H9 (cell line): ENCODE measurements around the gene SRM. TPM values are rescaled to one million over a fixed set of nuclear protein-coding genes. Genes with fewer than 3 reads are reported as not detected.

ENCODE experiments used
- DNase-seq: peaks from one replicate; pipeline ENCODE4 v3.0.0-alpha.2; 2017
- H2AFZ ChIP-seq: one replicate; pipeline ENCODE4 v1.6.1; 2013; ENCODE audit warnings: mild to moderate bottlenecking, low read length, control low read depth, moderate library complexity
- H2AK5ac ChIP-seq: 2 replicates; pipeline ENCODE4 v1.6.1; 2013; ENCODE audit warnings: low read length, control low read depth, mixed read lengths; ENCODE audit not compliant: insufficient read length
- H2BK120ac ChIP-seq: one replicate; pipeline ENCODE4 v1.6.1; 2013; ENCODE audit warnings: low read depth, mild to moderate bottlenecking, low read length, control low read depth, inconsistent platforms; ENCODE audit not compliant: poor library complexity, severe bottlenecking
- H2BK12ac ChIP-seq: 2 replicates; pipeline ENCODE4 v1.6.1; 2013; ENCODE audit warnings: low read length, control low read depth, mixed read lengths, low read depth; ENCODE audit not compliant: insufficient read length
- H2BK15ac ChIP-seq: 2 replicates; pipeline ENCODE4 v1.6.1; 2013; ENCODE audit warnings: low read depth, low read length, control low read depth
- H2BK20ac ChIP-seq: one replicate; pipeline ENCODE4 v1.6.1; 2013; ENCODE audit warnings: low read depth, mild to moderate bottlenecking, low read length, control low read depth, inconsistent platforms; ENCODE audit not compliant: poor library complexity, severe bottlenecking
- H2BK5ac ChIP-seq: 2 replicates; pipeline ENCODE4 v1.6.1; 2013; ENCODE audit warnings: low read length, control low read depth, mixed read lengths; ENCODE audit not compliant: insufficient read length
- H3K14ac ChIP-seq: 2 replicates; pipeline ENCODE4 v1.6.1; 2013; ENCODE audit warnings: low read length, control low read depth; ENCODE audit not compliant: insufficient read depth
- H3K18ac ChIP-seq: 2 replicates; pipeline ENCODE4 v1.6.1; 2013; ENCODE audit warnings: low read depth, mild to moderate bottlenecking, mixed read lengths, low read length, control low read depth; ENCODE audit not compliant: insufficient read length
- H3K23ac ChIP-seq: 2 replicates; pipeline ENCODE4 v1.6.1; 2013; ENCODE audit warnings: low read length, control low read depth, mixed read lengths, low read depth; ENCODE audit not compliant: insufficient read length
- H3K23me2 ChIP-seq: 2 replicates; pipeline ENCODE4 v1.6.1; 2013; ENCODE audit warnings: low read depth, mild to moderate bottlenecking, mixed read lengths, low read length, control low read depth; ENCODE audit not compliant: insufficient read length, poor library complexity, severe bottlenecking
- H3K27ac ChIP-seq: 2 replicates; pipeline ENCODE4 v1.5.1; 2013; ENCODE audit warnings: low read length, control low read depth, mixed read lengths, low read depth; ENCODE audit not compliant: insufficient read length
- H3K27me3 ChIP-seq: 2 replicates; pipeline ENCODE4 v1.6.1; 2013; ENCODE audit warnings: low read length, control low read depth, inconsistent platforms; ENCODE audit not compliant: insufficient read depth
- H3K4ac ChIP-seq: 2 replicates; pipeline ENCODE4 v1.6.1; 2013; ENCODE audit warnings: low read depth, mild to moderate bottlenecking, control low read depth, inconsistent platforms, low read length, moderate library complexity
- H3K4me1 ChIP-seq: 2 replicates; pipeline ENCODE4 v1.6.1; 2013; ENCODE audit warnings: low read length, control low read depth, inconsistent platforms; ENCODE audit not compliant: insufficient read depth
- H3K4me2 ChIP-seq: 2 replicates; pipeline ENCODE4 v1.6.1; 2013; ENCODE audit warnings: low read length, control low read depth, mixed read lengths; ENCODE audit not compliant: insufficient read length, insufficient read depth
- H3K56ac ChIP-seq: 2 replicates; pipeline ENCODE4 v1.6.1; 2013; ENCODE audit warnings: low read depth, mild to moderate bottlenecking, mixed read lengths, low read length, control low read depth; ENCODE audit not compliant: insufficient read length
- H3K79me1 ChIP-seq: 2 replicates; pipeline ENCODE4 v1.6.1; 2013; ENCODE audit warnings: low read depth, mild to moderate bottlenecking, moderate library complexity, low read length, control low read depth, inconsistent platforms; ENCODE audit not compliant: insufficient read depth, poor library complexity, severe bottlenecking
- H3K79me2 ChIP-seq: 2 replicates; pipeline ENCODE4 v1.6.1; 2013; ENCODE audit warnings: low read length, control low read depth, inconsistent platforms; ENCODE audit not compliant: insufficient read depth
- H3K9ac ChIP-seq: 2 replicates; pipeline ENCODE4 v1.6.1; 2013; ENCODE audit warnings: low read length, control low read depth, mixed read lengths; ENCODE audit not compliant: insufficient read length; ENCODE audit errors: extremely low read depth
- H3K9me3 ChIP-seq: one replicate; pipeline ENCODE4 v1.6.1; 2013; ENCODE audit warnings: low read depth, low read length, inconsistent platforms; ENCODE audit not compliant: control insufficient read depth
- H3T11ph ChIP-seq: one replicate; pipeline ENCODE4 v1.6.1; 2013; ENCODE audit warnings: mild to moderate bottlenecking, low read length, control low read depth, inconsistent platforms
- H4K20me1 ChIP-seq: one replicate; pipeline ENCODE4 v1.6.1; 2013; ENCODE audit not compliant: control insufficient read depth, insufficient read length, insufficient read depth
- H4K5ac ChIP-seq: 2 replicates; pipeline ENCODE4 v1.6.1; 2013; ENCODE audit warnings: low read depth, mild to moderate bottlenecking, mixed read lengths, low read length, control low read depth; ENCODE audit not compliant: insufficient read length
- H4K8ac ChIP-seq: replicated peaks from 2 replicates; pipeline ENCODE4 v1.6.1; 2013; ENCODE audit warnings: low read length, control low read depth, mixed read lengths, low read depth; ENCODE audit not compliant: insufficient read length
- H4K91ac ChIP-seq: 2 replicates; pipeline ENCODE4 v1.6.1; 2013; ENCODE audit warnings: low read depth, mild to moderate bottlenecking, moderate library complexity, mixed read lengths, low read length, control low read depth; ENCODE audit not compliant: insufficient read length
- H3K27ac Mint-ChIP-seq, 3 experiments: 2 replicates in 2 of 3; 3 replicates in 1 of 3; pipeline ENCODE4 v1.8.0; 2020 to 2021; ENCODE audit warnings: mixed read lengths in 3 of 3, mild to moderate bottlenecking in 1 of 3, moderate library complexity in 1 of 3
- H3K27me3 Mint-ChIP-seq: 2 replicates; pipeline ENCODE4 v1.8.0; 2021; ENCODE audit warnings: low read depth, mild to moderate bottlenecking, moderate library complexity, mixed read lengths
- H3K36me3 Mint-ChIP-seq, 3 experiments: 2 replicates in 2 of 3; 3 replicates in 1 of 3; pipeline ENCODE4 v1.8.0; 2020 to 2021; ENCODE audit warnings: low read depth in 3 of 3, mixed read lengths in 3 of 3; ENCODE audit not compliant: insufficient read depth in 1 of 3
- H3K4me1 Mint-ChIP-seq, 2 experiments: 2 replicates each; pipeline ENCODE4 v1.8.0; 2020; ENCODE audit warnings: mixed read lengths in 2 of 2
- H3K4me3 Mint-ChIP-seq, 2 experiments: 2 replicates in 1 of 2; 3 replicates in 1 of 2; pipeline ENCODE4 v1.8.0; 2020 to 2021; ENCODE audit warnings: mild to moderate bottlenecking in 2 of 2, mixed read lengths in 2 of 2, moderate library complexity in 1 of 2
- H3K9me3 Mint-ChIP-seq, 2 experiments: 2 replicates in 1 of 2; 3 replicates in 1 of 2; pipeline ENCODE4 v1.8.0; 2020; ENCODE audit warnings: mild to moderate bottlenecking in 2 of 2, mixed read lengths in 2 of 2, moderate library complexity in 1 of 2
- WGBS: extraction: QIAGEN DNeasy Blood & Tissue Kit; methylation state at CpG from one replicate; pipeline ENCODE4 v1.1.7; 2013; ENCODE audit warnings: missing lambda C conversion rate, low lambda C conversion rate, mixed read lengths; ENCODE audit not compliant: insufficient read length; ENCODE audit errors: extremely low coverage; 5-methylcytosine and 5-hydroxymethylcytosine counted together
- total RNA-seq: library from RNA; stranded (reverse); gene quantifications from 2 replicates; pipeline ENCODE4 v1.2.1, GENCODE V29; 2021
- TF ChIP-seq, protein P1 (sequence below): fragments of 200-600 bp; sonication (generic); conservative IDR thresholded peaks from 3 replicates; pipeline ENCODE4 v1.8.0; 2021; ENCODE audit warnings: antibody characterized with exemption, mild to moderate bottlenecking

Gene SRM
- total RNA-seq, 1 experiment from 2014 or later = 196 TPM

DNA sequence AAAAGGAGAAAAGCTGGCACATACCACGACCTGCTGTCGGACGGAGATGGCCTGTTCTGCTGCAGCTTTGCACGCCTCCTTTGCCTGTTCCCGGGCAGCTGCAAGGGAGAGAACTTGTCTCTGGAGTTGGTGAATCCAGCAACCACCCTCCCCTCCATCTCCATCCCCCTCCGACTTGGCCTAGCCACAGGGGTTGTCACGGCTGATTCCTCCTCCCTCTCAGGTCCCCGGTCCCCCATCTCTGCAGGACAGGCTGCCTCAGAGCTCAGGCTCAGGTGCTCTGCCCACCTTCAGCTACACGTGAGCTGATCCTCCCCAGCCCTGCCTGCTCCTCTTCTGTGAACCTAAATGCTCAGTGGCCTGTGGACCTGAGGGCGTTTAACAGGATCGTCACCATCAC, 11.1 kb upstream of the SRM start:
- no peaks in the 10 kb centered on the region for H4K20me1 ChIP-seq
- no peak overlapping the region for H3K27ac ChIP-seq
- no peak overlapping the region for H3K4ac ChIP-seq
- H3K14ac ChIP-seq = no peak overlapping the region
- no peak overlapping the region for H3K18ac ChIP-seq
- no peaks in the 10 kb centered on the region for H3K27me3 ChIP-seq
- H2BK12ac ChIP-seq = no peak overlapping the region
- no peak overlapping the region for H4K5ac ChIP-seq
- no peak overlapping the region for H3K9ac ChIP-seq
- no peak overlapping the region for H3K23ac ChIP-seq
- H2BK15ac ChIP-seq = no peak overlapping the region
- TF ChIP-seq, protein P1, sequence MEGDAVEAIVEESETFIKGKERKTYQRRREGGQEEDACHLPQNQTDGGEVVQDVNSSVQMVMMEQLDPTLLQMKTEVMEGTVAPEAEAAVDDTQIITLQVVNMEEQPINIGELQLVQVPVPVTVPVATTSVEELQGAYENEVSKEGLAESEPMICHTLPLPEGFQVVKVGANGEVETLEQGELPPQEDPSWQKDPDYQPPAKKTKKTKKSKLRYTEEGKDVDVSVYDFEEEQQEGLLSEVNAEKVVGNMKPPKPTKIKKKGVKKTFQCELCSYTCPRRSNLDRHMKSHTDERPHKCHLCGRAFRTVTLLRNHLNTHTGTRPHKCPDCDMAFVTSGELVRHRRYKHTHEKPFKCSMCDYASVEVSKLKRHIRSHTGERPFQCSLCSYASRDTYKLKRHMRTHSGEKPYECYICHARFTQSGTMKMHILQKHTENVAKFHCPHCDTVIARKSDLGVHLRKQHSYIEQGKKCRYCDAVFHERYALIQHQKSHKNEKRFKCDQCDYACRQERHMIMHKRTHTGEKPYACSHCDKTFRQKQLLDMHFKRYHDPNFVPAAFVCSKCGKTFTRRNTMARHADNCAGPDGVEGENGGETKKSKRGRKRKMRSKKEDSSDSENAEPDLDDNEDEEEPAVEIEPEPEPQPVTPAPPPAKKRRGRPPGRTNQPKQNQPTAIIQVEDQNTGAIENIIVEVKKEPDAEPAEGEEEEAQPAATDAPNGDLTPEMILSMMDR = no peak
- Mint-ChIP-seq H3K27me3 (no peaks in the 10 kb centered on the region), H3K9me3 (no peaks in the 10 kb centered on the region), H3K4me3 (no peak overlapping the region), H3K36me3 (peaks cover 50 to 91% (median 82%) of the 10 kb centered on the region in 3 experiments), H3K27ac (no peak overlapping the region; a peak in 1 of 7 replicates), H3K4me1 (peaks cover 2 to 5% of the 10 kb centered on the region in 2 experiments; a peak in 1 of 4 replicates)
- H4K8ac ChIP-seq = no peak overlapping the region
- H4K91ac ChIP-seq = no peak overlapping the region
- no peaks in the 10 kb centered on the region for H3K4me1 ChIP-seq
- H3K79me2 ChIP-seq = no peaks in the 10 kb centered on the region
- no peak overlapping the region for H3K4me2 ChIP-seq
- H3T11ph ChIP-seq = no peak overlapping the region
- H2BK20ac ChIP-seq = no peak overlapping the region
- H3K56ac ChIP-seq = no peak overlapping the region
- no CpG with 5 or more reads among the region's 11 CpGs for WGBS
- no peaks in the 10 kb centered on the region for H3K79me1 ChIP-seq
- DNase-seq = no peak
- no peak overlapping the region for H2BK5ac ChIP-seq
- no peaks in the 10 kb centered on the region for H3K9me3 ChIP-seq
- no peak overlapping the region for H2AK5ac ChIP-seq
- no peak overlapping the region for H2BK120ac ChIP-seq
- H2AFZ ChIP-seq = no peak overlapping the region
- H3K23me2 ChIP-seq = no peaks in the 10 kb centered on the region
